Measurements from ENCODE around the gene IL4.
"Not testable (repeated sequence)": the region's sequence is repeated elsewhere in the genome, so short reads cannot be mapped to it uniquely, and the experiment has no call there.

The IL4 gene

GRCh38 chr5:132686193-132686592 lies 12.4 kb downstream of the IL4 start:
- no peak for TF ChIP-seq ZNF274 (IDR thresholded peaks at IDR 0.05; ENCODE audit: low read depth, low read length)
- H3K4me3 ChIP-seq (ENCODE audit: low read length), result no peak overlapping the region

- H3K4me3 ChIP-seq (ENCODE audit: low read length), result no peak overlapping the region
- no peak for TF ChIP-seq ZNF274 (IDR thresholded peaks at IDR 0.05; ENCODE audit: low read depth, low read length)
Measured at GRCh38 chr5:132687995-132688394, 14.2 kb downstream of the IL4 start.

- no peak for TF ChIP-seq ZNF274 (IDR thresholded peaks at IDR 0.05; ENCODE audit: low read depth, low read length)
- no peak overlapping the region for H3K4me3 ChIP-seq (ENCODE audit: low read length)
Measured at GRCh38 chr5:132688536-132689339, 14.9 kb downstream of the IL4 start.

GRCh38 chr5:132689513-132689912 lies 15.7 kb downstream of the IL4 start:
- no peak for TF ChIP-seq ZNF274 (IDR thresholded peaks at IDR 0.05; ENCODE audit: low read depth, low read length)
- H3K4me3 ChIP-seq (ENCODE audit: low read length), result no peak overlapping the region

- no peak for TF ChIP-seq ZNF274 (IDR thresholded peaks at IDR 0.05; ENCODE audit: low read depth, low read length)
- no peak overlapping the region for H3K4me3 ChIP-seq (ENCODE audit: low read length)
Measured at GRCh38 chr5:132690156-132690555, 16.4 kb downstream of the IL4 start.

GRCh38 chr5:132691755-132692631 lies 18.2 kb downstream of the IL4 start:
- not testable (repeated sequence) for H3K4me3 ChIP-seq (ENCODE audit: low read length)

- H3K4me3 ChIP-seq (ENCODE audit: low read length), result no peak overlapping the region
- no peak for TF ChIP-seq ZNF274 (IDR thresholded peaks at IDR 0.05; ENCODE audit: low read depth, low read length)
Measured at GRCh38 chr5:132692632-132692967, 18.8 kb downstream of the IL4 start.

GRCh38 chr5:132695956-132696355 lies 22.2 kb downstream of the IL4 start:
- TF ChIP-seq ZNF274 (IDR thresholded peaks at IDR 0.05; ENCODE audit: low read depth, low read length), result no peak
- H3K4me3 ChIP-seq (ENCODE audit: low read length), result no peak overlapping the region

- no peak for TF ChIP-seq ZNF274 (IDR thresholded peaks at IDR 0.05; ENCODE audit: low read depth, low read length)
- no peak overlapping the region for H3K4me3 ChIP-seq (ENCODE audit: low read length)
Measured at GRCh38 chr5:132704875-132705274, 31.1 kb downstream of the IL4 start.

- TF ChIP-seq ZNF274 (IDR thresholded peaks at IDR 0.05; ENCODE audit: low read depth, low read length), result no peak
- no peak overlapping the region for H3K4me3 ChIP-seq (ENCODE audit: low read length)
Measured at GRCh38 chr5:132708645-132709044, 34.9 kb downstream of the IL4 start.

- no peak for TF ChIP-seq ZNF274 (IDR thresholded peaks at IDR 0.05; ENCODE audit: low read depth, low read length)
- H3K4me3 ChIP-seq (ENCODE audit: low read length), result no peak overlapping the region
Measured at GRCh38 chr5:132714456-132715307, 40.9 kb downstream of the IL4 start.

GRCh38 chr5:132718544-132719312 lies 44.9 kb downstream of the IL4 start:
- TF ChIP-seq ZNF274 (IDR thresholded peaks at IDR 0.05; ENCODE audit: low read depth, low read length), result no peak
- no peak overlapping the region for H3K4me3 ChIP-seq (ENCODE audit: low read length)

- no peak overlapping the region for H3K4me3 ChIP-seq (ENCODE audit: low read length)
- no peak for TF ChIP-seq ZNF274 (IDR thresholded peaks at IDR 0.05; ENCODE audit: low read depth, low read length)
Measured at GRCh38 chr5:132725745-132726144, 52.0 kb downstream of the IL4 start.

GRCh38 chr5:132729896-132730295 lies 56.1 kb downstream of the IL4 start:
- no peak for TF ChIP-seq ZNF274 (IDR thresholded peaks at IDR 0.05; ENCODE audit: low read depth, low read length)
- H3K4me3 ChIP-seq (ENCODE audit: low read length), result no peak overlapping the region
